ENCODE measurements around the gene ARHGAP18. TPM values are rescaled to one million over a fixed set of nuclear protein-coding genes. Genes with fewer than 3 reads are reported as not detected.

The ARHGAP18 gene
- total and polyA plus RNA-seq, 2 experiments from 2014 or later: 12.5 to 23.8 TPM

- Histone ChIP-seq H4K20me1 (ENCODE audit: insufficient read depth) (no peaks in the 10 kb centered on the region), H3K27ac (no peak overlapping the region), H2AFZ (0 out of 2 replicates have a peak overlapping the region, but pooled peaks have one; percentile 30), H3F3A (ENCODE audit: insufficient read depth) (peaks cover 9% of the 10 kb centered on the region; the same call in 1 of the 2 replicates), H3K4me3 (no peak overlapping the region), H3K36me3 (ENCODE audit: low read depth) (peaks cover 20% of the 10 kb centered on the region; the same call in 1 of the 2 replicates), H3K79me2 (ENCODE audit: insufficient read depth) (no peaks in the 10 kb centered on the region), H3K9me2 (ENCODE audit: insufficient read depth) (no peaks in the 10 kb centered on the region), H3K9me3 (ENCODE audit: low read depth) (no peaks in the 10 kb centered on the region), H3K4me2 (ENCODE audit: unreplicated experiment) (peak overlapping the region; percentile 25), H3K4me1 (ENCODE audit: insufficient read depth) (peaks cover 14% of the 10 kb centered on the region), H3K9ac (no peak overlapping the region), H3K27me3 (replicated peaks; ENCODE audit: insufficient read depth) (no peaks in the 10 kb centered on the region)
- WGBS, 2 experiments (ENCODE audit: low coverage in 1 of 2, low lambda C conversion rate in 2 of 2, missing lambda C conversion rate in 2 of 2): 23 to 35% methylated on average over 5 to 6 of the region's 6 CpGs
- peak; percentile 44 for DNase-seq
- no peak for TF ChIP-seq EZH2 (IDR thresholded peaks at IDR 0.05; ENCODE audit: insufficient read depth, poor library complexity, severe bottlenecking)
- no peak for TF ChIP-seq EZH2phosphoT487 (IDR thresholded peaks at IDR 0.05; ENCODE audit: insufficient read depth, low read depth)
- in situ Hi-C loops (cut with MboI): loop anchor here (10.0 kb wide), 1 partner anchor 117 kb away; no protein-coding TSS in a partner anchor
Measured at GRCh38 chr6:129607581-129608186, 102.3 kb downstream of the ARHGAP18 start.

- Histone ChIP-seq H3K4me2 (ENCODE audit: unreplicated experiment) (no peak overlapping the region), H3K79me2 (ENCODE audit: insufficient read depth) (no peaks in the 10 kb centered on the region), H4K20me1 (ENCODE audit: insufficient read depth) (no peaks in the 10 kb centered on the region), H3K4me3 (no peak overlapping the region), H3K27ac (no peak overlapping the region), H3K4me1 (ENCODE audit: insufficient read depth) (peaks cover 14% of the 10 kb centered on the region), H3F3A (ENCODE audit: insufficient read depth) (peaks cover 9% of the 10 kb centered on the region; the same call in 1 of the 2 replicates), H3K27me3 (replicated peaks; ENCODE audit: insufficient read depth) (no peaks in the 10 kb centered on the region), H3K36me3 (ENCODE audit: low read depth) (peaks cover 22% of the 10 kb centered on the region; the same call in 1 of the 2 replicates), H3K9me3 (ENCODE audit: low read depth) (no peaks in the 10 kb centered on the region), H2AFZ (no peak overlapping the region), H3K9me2 (ENCODE audit: insufficient read depth) (no peaks in the 10 kb centered on the region), H3K9ac (no peak overlapping the region)
- in situ Hi-C loops (cut with MboI): loop anchor here (10.0 kb wide), 1 partner anchor 118 kb away; no protein-coding TSS in a partner anchor
- TF ChIP-seq EZH2phosphoT487 (IDR thresholded peaks at IDR 0.05; ENCODE audit: insufficient read depth, low read depth): no peak
- DNase-seq: peak; percentile 25
- WGBS, 2 experiments (ENCODE audit: low coverage in 1 of 2, low lambda C conversion rate in 2 of 2, missing lambda C conversion rate in 2 of 2): 88 to 92% methylated on average over 5 of the region's 5 CpGs
Measured at GRCh38 chr6:129606664-129607063, 103.3 kb downstream of the ARHGAP18 start.

GRCh38 chr6:129605967-129606366 is 104.0 kb downstream of the ARHGAP18 start:
- H3K4me1 ChIP-seq (ENCODE audit: insufficient read depth): peaks cover 14% of the 10 kb centered on the region
- H3K9me3 ChIP-seq (ENCODE audit: low read depth): no peaks in the 10 kb centered on the region
- no peaks in the 10 kb centered on the region for H3K79me2 ChIP-seq (ENCODE audit: insufficient read depth)
- no peaks in the 10 kb centered on the region for H3K27me3 ChIP-seq (replicated peaks; ENCODE audit: insufficient read depth)
- H3K9me2 ChIP-seq (ENCODE audit: insufficient read depth): no peaks in the 10 kb centered on the region
- 83 to 87% methylated on average over 7 of the region's 7 CpGs for WGBS, 2 experiments (ENCODE audit: low coverage in 1 of 2, low lambda C conversion rate in 2 of 2, missing lambda C conversion rate in 2 of 2)
- no peak overlapping the region for H3K27ac ChIP-seq
- H3F3A ChIP-seq (ENCODE audit: insufficient read depth): peaks cover 9% of the 10 kb centered on the region; the same call in 1 of the 2 replicates
- no peak overlapping the region for H3K9ac ChIP-seq
- no peak overlapping the region for H3K4me3 ChIP-seq
- no peak overlapping the region for H2AFZ ChIP-seq
- no peaks in the 10 kb centered on the region for H4K20me1 ChIP-seq (ENCODE audit: insufficient read depth)
- TF ChIP-seq EZH2 (IDR thresholded peaks at IDR 0.05; ENCODE audit: insufficient read depth, poor library complexity, severe bottlenecking) (no peak), EZH2phosphoT487 (IDR thresholded peaks at IDR 0.05; ENCODE audit: insufficient read depth, low read depth) (no peak)
- H3K36me3 ChIP-seq (ENCODE audit: low read depth): peaks cover 19% of the 10 kb centered on the region; the same call in 1 of the 2 replicates
- H3K4me2 ChIP-seq (ENCODE audit: unreplicated experiment): no peak overlapping the region
- DNase-seq: no peak
- in situ Hi-C loops (cut with MboI): loop anchor here (10.0 kb wide), 1 partner anchor 119 kb away; no protein-coding TSS in a partner anchor

- Histone ChIP-seq H3K9me2 (ENCODE audit: insufficient read depth) (no peaks in the 10 kb centered on the region), H3K79me2 (ENCODE audit: insufficient read depth) (no peaks in the 10 kb centered on the region), H3K4me1 (ENCODE audit: insufficient read depth) (peaks cover 14% of the 10 kb centered on the region), H4K20me1 (ENCODE audit: insufficient read depth) (no peaks in the 10 kb centered on the region), H3K9me3 (ENCODE audit: low read depth) (no peaks in the 10 kb centered on the region), H2AFZ (no peak overlapping the region), H3F3A (ENCODE audit: insufficient read depth) (peaks cover 9% of the 10 kb centered on the region; the same call in 1 of the 2 replicates), H3K27me3 (replicated peaks; ENCODE audit: insufficient read depth) (no peaks in the 10 kb centered on the region), H3K27ac (no peak overlapping the region), H3K36me3 (ENCODE audit: low read depth) (peaks cover 19% of the 10 kb centered on the region; the same call in 1 of the 2 replicates), H3K4me3 (no peak overlapping the region), H3K9ac (no peak overlapping the region), H3K4me2 (ENCODE audit: unreplicated experiment) (no peak overlapping the region)
- no peak for DNase-seq
- in situ Hi-C loops (cut with MboI): loop anchor here (10.0 kb wide), 1 partner anchor 120 kb away; no protein-coding TSS in a partner anchor
- TF ChIP-seq EZH2 (IDR thresholded peaks at IDR 0.05; ENCODE audit: insufficient read depth, poor library complexity, severe bottlenecking): no peak
- no peak for TF ChIP-seq EZH2phosphoT487 (IDR thresholded peaks at IDR 0.05; ENCODE audit: insufficient read depth, low read depth)
- 92 to 100% methylated on average over 1 of the region's 1 CpG for WGBS, 2 experiments (ENCODE audit: low coverage in 1 of 2, low lambda C conversion rate in 2 of 2, missing lambda C conversion rate in 2 of 2)
Measured at GRCh38 chr6:129605095-129605494, 104.9 kb downstream of the ARHGAP18 start.
